ENCODE measurements around the gene RTP3. TPM values are rescaled to one million over a fixed set of nuclear protein-coding genes. Genes with fewer than 3 reads are reported as not detected.

The RTP3 gene
- total RNA-seq, result not detected in 2 replicates

DNA sequence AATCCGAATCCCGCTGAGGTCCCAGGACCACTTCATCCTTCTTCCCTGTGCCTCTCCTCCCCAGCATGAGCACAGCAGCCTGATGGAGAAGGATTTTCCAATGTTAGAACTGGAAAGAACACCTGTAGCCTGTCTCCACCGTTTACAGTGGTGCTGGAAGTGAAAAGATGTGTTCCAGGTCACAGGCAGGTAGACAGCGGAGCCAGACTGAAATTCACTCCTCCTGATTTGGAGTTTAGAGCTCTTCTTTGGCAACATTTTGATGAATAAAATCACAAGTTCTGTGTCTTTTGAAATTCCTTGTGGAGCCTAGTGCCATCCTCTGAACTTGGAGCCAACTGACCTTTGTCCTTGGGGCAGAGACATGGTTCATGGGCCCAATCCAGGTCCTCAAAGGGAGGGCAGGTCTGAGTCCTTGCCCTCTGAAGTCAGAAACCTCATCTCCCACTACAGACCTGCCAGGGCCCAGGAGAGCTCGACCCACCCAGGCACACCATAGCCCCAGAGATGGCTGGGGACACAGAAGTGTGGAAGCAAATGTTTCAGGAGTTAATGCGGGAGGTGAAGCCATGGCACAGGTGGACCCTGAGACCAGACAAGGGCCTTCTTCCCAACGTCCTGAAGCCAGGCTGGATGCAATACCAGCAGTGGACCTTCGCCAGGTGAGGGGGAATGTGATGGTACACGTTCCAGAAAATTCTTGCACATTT lies at the start of gene RTP3:
Gene RTP3, plus strand, starts transcription at position 421 of the 710 bp plus-strand sequence. Its CDS starts 87 bp downstream, at position 508.

GRCh38 chr3:46464326-46465195 lies 33.2 kb upstream of the RTP3 start, which contains the start of gene LTF:
Gene LTF (minus strand): TSS chr3:46464905. CDS start chr3:46464867, 38 bp downstream.

Other genes with a start within 250 kb of the RTP3 start
- not detected in 2 replicates for gene CCR2, start 143.9 kb upstream of the RTP3 start, total RNA-seq
- not detected in 2 replicates for gene CCR5, start 127.0 kb upstream of the RTP3 start, total RNA-seq
- 0.12 and 0.32 TPM in 2 replicates for gene CCRL2, start 90.7 kb upstream of the RTP3 start, total RNA-seq
- gene LTF, start 33.1 kb upstream of the RTP3 start, total RNA-seq, result under 0.01 TPM in 1 of 2 replicates, not detected in the other
- 6.0 and 6.9 TPM in 2 replicates for gene LRRC2, start 68.3 kb downstream of the RTP3 start, total RNA-seq
- not detected in 2 replicates for gene FAM240A, start 114.5 kb downstream of the RTP3 start, total RNA-seq
- gene ALS2CL, start 195.7 kb downstream of the RTP3 start, total RNA-seq, result 4.1 and 7.1 TPM in 2 replicates
- 0.32 and 0.36 TPM in 2 replicates for gene TMIE, start 203.4 kb downstream of the RTP3 start, total RNA-seq
- not detected in 2 replicates for gene PRSS50, start 219.9 kb downstream of the RTP3 start, total RNA-seq

Data from hair follicle dermal papilla cell (primary cell).